GM12891 (cell line): Measurements from ENCODE around the gene FCHO2.

ENCODE experiments used
- PAX5 ChIP-seq: IDR thresholded peaks from 2 replicates; pipeline ENCODE4 v1.6.1; 2011; ENCODE audit warnings: low read length, moderate library complexity, mild to moderate bottlenecking; ENCODE audit not compliant: insufficient read depth, severe bottlenecking
- POLR2A ChIP-seq: IDR thresholded peaks from 2 replicates; pipeline ENCODE4 v1.6.1; 2011; ENCODE audit warnings: low read depth, low read length, control low read depth
- POLR2AphosphoS5 ChIP-seq: IDR thresholded peaks from 2 replicates; pipeline ENCODE4 v1.6.1; 2011; ENCODE audit warnings: low read depth, low read length, control low read depth
- SPI1 ChIP-seq: IDR thresholded peaks from 2 replicates; pipeline ENCODE4 v1.6.1; 2011; ENCODE audit warnings: low read depth, low read length, control low read depth

GRCh38 chr5:73103870-73104299, 148.0 kb downstream of the FCHO2 start:
- no peak for TF ChIP-seq POLR2A
- no peak for TF ChIP-seq POLR2AphosphoS5
- no peak for TF ChIP-seq PAX5
- no peak for TF ChIP-seq SPI1
